IPS-18a (cell line): Measurements from ENCODE around the gene VMO1.

Experiments
- H3K27ac ChIP-seq: one replicate; pipeline ENCODE4 v1.5.1; 2013; ENCODE audit warnings: low read length
- H3K27me3 ChIP-seq: one replicate; pipeline ENCODE4 v1.6.1; 2013; ENCODE audit warnings: mild to moderate bottlenecking, low read length; ENCODE audit not compliant: control insufficient read depth, insufficient read depth
- H3K36me3 ChIP-seq: one replicate; pipeline ENCODE4 v1.6.1; 2013; ENCODE audit warnings: low read depth, low read length; ENCODE audit not compliant: control insufficient read depth
- H3K4me1 ChIP-seq: one replicate; pipeline ENCODE4 v1.6.1; 2013; ENCODE audit warnings: low read depth, low read length; ENCODE audit not compliant: control insufficient read depth
- H3K4me3 ChIP-seq: one replicate; pipeline ENCODE4 v1.5.1; 2013; ENCODE audit warnings: low read length
- H3K9ac ChIP-seq: one replicate; pipeline ENCODE4 v1.6.1; 2013; ENCODE audit warnings: mild to moderate bottlenecking, low read length, moderate library complexity
- H3K9me3 ChIP-seq: one replicate; pipeline ENCODE4 v1.6.1; 2013; ENCODE audit warnings: low read depth, low read length; ENCODE audit not compliant: control insufficient read depth

The VMO1 gene

GRCh38 chr17:4738136-4739121 is 47.7 kb downstream of the VMO1 start:
- Histone ChIP-seq H3K4me3 (peak overlapping the region; percentile 60), H3K9ac (no peak overlapping the region), H3K27ac (no peak overlapping the region), H3K9me3 (no peaks in the 10 kb centered on the region), H3K4me1 (peaks cover 4% of the 10 kb centered on the region), H3K27me3 (peaks cover 76% of the 10 kb centered on the region), H3K36me3 (no peaks in the 10 kb centered on the region)

GRCh38 chr17:4735876-4736651 is 50.1 kb downstream of the VMO1 start:
- Histone ChIP-seq H3K4me1 (peaks cover 4% of the 10 kb centered on the region), H3K4me3 (no peak overlapping the region), H3K27ac (no peak overlapping the region), H3K27me3 (peaks cover 55% of the 10 kb centered on the region), H3K9me3 (no peaks in the 10 kb centered on the region), H3K36me3 (no peaks in the 10 kb centered on the region), H3K9ac (no peak overlapping the region)
